Panc1 (cell line): Measurements from ENCODE around the gene PQBP1. TPM values are rescaled to one million over a fixed set of nuclear protein-coding genes. Genes with fewer than 3 reads are reported as not detected.

Experiments used
- ATAC-seq: fragments of 200-7000 bp; cut with Tn5 transposase; 2 replicates; pipeline ENCODE4 v1.9.1; 2020; ENCODE audit warnings: mild to moderate bottlenecking, moderate library complexity
- BruUV-seq: library from RNA; stranded (reverse); fragments of 400-500 nt; replicated peaks from 2 replicates; lab custom pipeline; 2021; lab: Mats Ljungman, UMichigan
- CTCF ChIA-PET: fragments of 300-600 bp; sonication (Branson Sonifier 250); formaldehyde crosslinking; loops from one replicate; lab custom pipeline; 2022; ENCODE audit warnings: antibody characterized with exemption; lab: Charles Lee
- POLR2A ChIA-PET: fragments of 300-600 bp; sonication (Branson Sonifier 250); formaldehyde crosslinking; loops from one replicate; lab custom pipeline; 2022; ENCODE audit warnings: antibody characterized with exemption; lab: Charles Lee
- DNase-seq: peaks from one replicate; pipeline ENCODE4 v3.0.0-alpha.2; 2010; ENCODE audit warnings: low read depth, low spot score
- H3K27ac ChIP-seq: 2 replicates; pipeline ENCODE4 v1.5.1; 2011; ENCODE audit warnings: mild to moderate bottlenecking, low read length, inconsistent platforms
- H3K27me3 ChIP-seq: fragments of 200-500 bp; sonication (Bioruptor generic); 2 replicates; pipeline ENCODE4 v1.6.0; 2014; ENCODE audit warnings: low read length, inconsistent platforms; ENCODE audit not compliant: control insufficient read depth, insufficient read depth
- H3K36me3 ChIP-seq: fragments of 200-500 bp; sonication (Bioruptor generic); 2 replicates; pipeline ENCODE4 v1.5.1; 2014; ENCODE audit warnings: inconsistent platforms, mild to moderate bottlenecking, low read length, moderate library complexity; ENCODE audit not compliant: control insufficient read depth, insufficient read depth
- H3K4me1 ChIP-seq: 2 replicates; pipeline ENCODE4 v1.5.1; 2011; ENCODE audit warnings: inconsistent platforms, mild to moderate bottlenecking, low read length, moderate library complexity; ENCODE audit not compliant: control insufficient read depth, insufficient read depth
- H3K4me3 ChIP-seq, 2 experiments: 2 replicates each; pipeline ENCODE4 v1.5.1; 2011 to 2012; ENCODE audit warnings: low read depth in 2 of 2, low read length in 2 of 2, mild to moderate bottlenecking in 2 of 2, inconsistent platforms in 1 of 2, moderate library complexity in 1 of 2
- H3K9me3 ChIP-seq: fragments of 200-500 bp; sonication (Bioruptor generic); 2 replicates; pipeline ENCODE4 v1.5.1; 2014; ENCODE audit warnings: low read depth, mild to moderate bottlenecking, inconsistent platforms, low read length, moderate library complexity; ENCODE audit not compliant: control insufficient read depth, insufficient read depth
- POLR2AphosphoS5 ChIP-seq: IDR thresholded peaks from 2 replicates; pipeline ENCODE4 v1.6.1; 2012; ENCODE audit warnings: mild to moderate bottlenecking, low read depth, low read length, moderate library complexity
- SIN3A ChIP-seq: IDR thresholded peaks from 2 replicates; pipeline ENCODE4 v1.6.1; 2012; ENCODE audit warnings: low read depth, mild to moderate bottlenecking, low read length, moderate library complexity, borderline replicate concordance; ENCODE audit not compliant: insufficient read depth
- TCF7L2 ChIP-seq: IDR thresholded peaks from 2 replicates; pipeline ENCODE4 v1.6.1; 2011; ENCODE audit warnings: mild to moderate bottlenecking, low read depth, low read length, inconsistent platforms
- in situ Hi-C: cut with HindIII; loops from 2 replicates; pipeline ENCODE4 v1.10.0; 2016; ENCODE audit warnings: low sequenced_read_pairs, low pct_unique_long_range_greater_than_20kb
- intact Hi-C: fragments of 100-400 bp; cut with micrococcal nuclease; formaldehyde crosslinking; loops from one replicate; pipeline ENCODE4 v1.10.0; 2022; ENCODE audit not compliant: unreplicated experiment
- total RNA-seq: library from RNA; stranded (reverse); gene quantifications from one replicate; pipeline ENCODE4 v1.2.1, GENCODE V29; 2021; ENCODE audit not compliant: unreplicated experiment
- TF ChIP-seq, protein P1 (sequence below): fragments of 450-650 bp; IDR thresholded peaks from 2 replicates; pipeline ENCODE4 v1.5.1; 2017; ENCODE audit warnings: mild to moderate bottlenecking
- TF ChIP-seq, protein P2 (sequence below), 2 experiments: IDR thresholded peaks; 2 replicates each; pipeline ENCODE4 v1.6.1; 2011 to 2012; ENCODE audit warnings: low read depth in 2 of 2, control low read depth in 1 of 2, low read length in 1 of 2, mild to moderate bottlenecking in 1 of 2, moderate library complexity in 1 of 2; ENCODE audit not compliant: insufficient read depth in 1 of 2

Gene PQBP1
- total RNA-seq, 1 experiment from 2014 or later, result 136 TPM

DNA sequence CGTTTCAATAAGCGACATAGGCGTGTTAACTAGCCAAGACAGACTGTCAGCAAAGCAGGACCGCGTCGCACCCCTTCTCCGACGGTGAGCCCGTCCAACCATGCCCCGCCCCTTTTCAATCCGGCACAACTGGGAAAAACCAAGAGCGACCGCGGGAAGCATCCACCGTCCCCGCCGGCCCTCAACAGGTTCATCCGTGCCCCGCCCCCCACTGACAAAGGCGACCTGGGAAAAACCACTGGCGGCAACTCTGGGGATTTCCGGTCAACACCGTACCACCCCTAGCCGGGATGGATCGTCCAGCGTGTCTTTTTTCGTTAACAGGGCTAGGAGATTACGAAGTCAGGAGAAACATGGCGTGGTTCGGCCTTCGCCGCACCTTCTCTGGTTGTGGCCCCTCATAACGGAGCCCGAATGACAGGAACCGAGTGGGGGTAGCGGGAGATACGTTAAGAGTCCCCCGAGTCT is 539 bp upstream of the PQBP1 start:
- Histone ChIP-seq H3K27ac (peak overlapping the region; percentile 94), H3K27me3 (no peaks in the 10 kb centered on the region), H3K4me1 (peaks cover 6% of the 10 kb centered on the region; the same call in 1 of the 2 replicates), H3K36me3 (0 out of 2 replicates have a peak, but pooled peaks cover 2% of the 10 kb centered on the region), H3K9me3 (no peaks in the 10 kb centered on the region), H3K4me3 (peak overlapping the region; percentile 71 to 82)
- in situ Hi-C loops (no loop called here), intact Hi-C loops (no loop called here)
- BruUV-seq, result no TSS peak
- peak; percentile 63 for ATAC-seq
- no peak for DNase-seq
- ChIA-PET POLR2A (interaction anchor here (0.7 to 1.3 kb wide), 2 partner anchors 13 to 14 kb away, joined by 3 to 6 read pairs; partner anchors contain the start of gene SLC35A2), CTCF (no interaction called here)
- TF ChIP-seq TCF7L2, result peak; percentile 14; the same call in 1 of the 2 replicates
- no peak for TF ChIP-seq SIN3A

DNA sequence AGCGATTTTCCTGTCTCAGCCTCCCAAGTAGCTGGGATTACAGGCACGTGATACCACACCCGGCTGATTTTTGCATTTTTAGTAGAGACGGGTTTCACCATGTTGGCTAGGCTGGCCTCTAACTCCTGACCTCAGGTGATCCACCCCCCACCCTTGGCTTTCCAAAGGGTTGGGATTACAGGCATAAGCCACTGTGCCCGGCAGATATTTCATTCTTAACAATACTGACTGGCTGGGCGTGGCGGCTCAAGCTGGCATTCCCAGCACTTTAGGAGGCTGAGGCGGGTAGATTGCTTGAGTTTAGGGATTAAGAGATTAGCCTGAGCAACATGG is 1.3 kb downstream of the PQBP1 start:
- Histone ChIP-seq H3K4me1 (peaks cover 6% of the 10 kb centered on the region; the same call in 1 of the 2 replicates), H3K9me3 (no peaks in the 10 kb centered on the region), H3K27me3 (no peaks in the 10 kb centered on the region), H3K4me3 (peak overlapping the region; percentile 71 to 82), H3K27ac (peak overlapping the region; percentile 94; the same call in 1 of the 2 replicates), H3K36me3 (peaks cover 2% of the 10 kb centered on the region; the same call in 1 of the 2 replicates)
- DNase-seq, result no peak
- ChIA-PET POLR2A (no interaction called here), CTCF (no interaction called here)
- ATAC-seq, result no peak
- intact Hi-C loops, result no loop called here
- in situ Hi-C loops, result no loop called here
- BruUV-seq, result no TSS peak
- TF ChIP-seq TCF7L2 (no peak), POLR2AphosphoS5 (no peak), SIN3A (no peak)
- TF ChIP-seq, protein P1, sequence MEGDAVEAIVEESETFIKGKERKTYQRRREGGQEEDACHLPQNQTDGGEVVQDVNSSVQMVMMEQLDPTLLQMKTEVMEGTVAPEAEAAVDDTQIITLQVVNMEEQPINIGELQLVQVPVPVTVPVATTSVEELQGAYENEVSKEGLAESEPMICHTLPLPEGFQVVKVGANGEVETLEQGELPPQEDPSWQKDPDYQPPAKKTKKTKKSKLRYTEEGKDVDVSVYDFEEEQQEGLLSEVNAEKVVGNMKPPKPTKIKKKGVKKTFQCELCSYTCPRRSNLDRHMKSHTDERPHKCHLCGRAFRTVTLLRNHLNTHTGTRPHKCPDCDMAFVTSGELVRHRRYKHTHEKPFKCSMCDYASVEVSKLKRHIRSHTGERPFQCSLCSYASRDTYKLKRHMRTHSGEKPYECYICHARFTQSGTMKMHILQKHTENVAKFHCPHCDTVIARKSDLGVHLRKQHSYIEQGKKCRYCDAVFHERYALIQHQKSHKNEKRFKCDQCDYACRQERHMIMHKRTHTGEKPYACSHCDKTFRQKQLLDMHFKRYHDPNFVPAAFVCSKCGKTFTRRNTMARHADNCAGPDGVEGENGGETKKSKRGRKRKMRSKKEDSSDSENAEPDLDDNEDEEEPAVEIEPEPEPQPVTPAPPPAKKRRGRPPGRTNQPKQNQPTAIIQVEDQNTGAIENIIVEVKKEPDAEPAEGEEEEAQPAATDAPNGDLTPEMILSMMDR, result no peak
- TF ChIP-seq, protein P2, sequence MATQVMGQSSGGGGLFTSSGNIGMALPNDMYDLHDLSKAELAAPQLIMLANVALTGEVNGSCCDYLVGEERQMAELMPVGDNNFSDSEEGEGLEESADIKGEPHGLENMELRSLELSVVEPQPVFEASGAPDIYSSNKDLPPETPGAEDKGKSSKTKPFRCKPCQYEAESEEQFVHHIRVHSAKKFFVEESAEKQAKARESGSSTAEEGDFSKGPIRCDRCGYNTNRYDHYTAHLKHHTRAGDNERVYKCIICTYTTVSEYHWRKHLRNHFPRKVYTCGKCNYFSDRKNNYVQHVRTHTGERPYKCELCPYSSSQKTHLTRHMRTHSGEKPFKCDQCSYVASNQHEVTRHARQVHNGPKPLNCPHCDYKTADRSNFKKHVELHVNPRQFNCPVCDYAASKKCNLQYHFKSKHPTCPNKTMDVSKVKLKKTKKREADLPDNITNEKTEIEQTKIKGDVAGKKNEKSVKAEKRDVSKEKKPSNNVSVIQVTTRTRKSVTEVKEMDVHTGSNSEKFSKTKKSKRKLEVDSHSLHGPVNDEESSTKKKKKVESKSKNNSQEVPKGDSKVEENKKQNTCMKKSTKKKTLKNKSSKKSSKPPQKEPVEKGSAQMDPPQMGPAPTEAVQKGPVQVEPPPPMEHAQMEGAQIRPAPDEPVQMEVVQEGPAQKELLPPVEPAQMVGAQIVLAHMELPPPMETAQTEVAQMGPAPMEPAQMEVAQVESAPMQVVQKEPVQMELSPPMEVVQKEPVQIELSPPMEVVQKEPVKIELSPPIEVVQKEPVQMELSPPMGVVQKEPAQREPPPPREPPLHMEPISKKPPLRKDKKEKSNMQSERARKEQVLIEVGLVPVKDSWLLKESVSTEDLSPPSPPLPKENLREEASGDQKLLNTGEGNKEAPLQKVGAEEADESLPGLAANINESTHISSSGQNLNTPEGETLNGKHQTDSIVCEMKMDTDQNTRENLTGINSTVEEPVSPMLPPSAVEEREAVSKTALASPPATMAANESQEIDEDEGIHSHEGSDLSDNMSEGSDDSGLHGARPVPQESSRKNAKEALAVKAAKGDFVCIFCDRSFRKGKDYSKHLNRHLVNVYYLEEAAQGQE (IDR thresholded peaks at IDR 0.05; ENCODE audit: insufficient read depth in 1 of 2, low read depth in 2 of 2, low read length in 1 of 2), result no peak

DNA sequence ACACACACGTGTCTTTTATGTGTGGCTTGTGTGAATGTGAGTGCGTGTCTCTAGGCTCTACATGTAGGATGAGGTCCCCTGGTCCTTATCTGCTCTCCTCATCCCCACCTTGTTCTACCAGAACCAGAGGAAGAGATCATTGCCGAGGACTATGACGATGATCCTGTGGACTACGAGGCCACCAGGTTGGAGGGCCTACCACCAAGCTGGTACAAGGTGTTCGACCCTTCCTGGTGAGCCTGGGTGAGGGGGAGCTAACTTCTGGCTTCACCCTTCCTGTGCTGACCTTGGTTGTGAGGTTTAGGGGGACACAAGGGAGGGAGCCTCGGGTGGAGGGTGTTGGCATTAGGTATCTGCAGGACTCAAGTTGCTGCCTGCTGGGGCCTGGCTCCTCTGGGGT is 3.3 kb downstream of the PQBP1 start:
- POLR2A ChIA-PET, result no interaction called here
- DNase-seq (no peak), ATAC-seq (no peak)
- intact Hi-C loops (no loop called here), in situ Hi-C loops (no loop called here)
- Histone ChIP-seq H3K36me3 (peaks cover 2% of the 10 kb centered on the region; the same call in 1 of the 2 replicates), H3K27me3 (no peaks in the 10 kb centered on the region), H3K27ac (no peak overlapping the region), H3K4me3 (no peak overlapping the region), H3K9me3 (no peaks in the 10 kb centered on the region), H3K4me1 (peaks cover 6% of the 10 kb centered on the region; the same call in 1 of the 2 replicates)
- TF ChIP-seq, protein P2 (IDR thresholded peaks at IDR 0.05; ENCODE audit: insufficient read depth in 1 of 2, low read depth in 2 of 2, low read length in 1 of 2), result no peak
- TF ChIP-seq POLR2AphosphoS5 (no peak), SIN3A (no peak), TCF7L2 (no peak)
- TF ChIP-seq, protein P1, result no peak
- CTCF ChIA-PET, result no interaction called here
- no TSS peak for BruUV-seq
